Upper lobe of left lung (tissue), 6 donors: ENCODE measurements around the gene CDK6. TPM values are rescaled to one million over a fixed set of nuclear protein-coding genes. Genes with fewer than 3 reads are reported as not detected.
A peak's percentile ranks its signal among the peaks of the same experiment; 100 is the strongest.
"Not testable (repeated sequence)": the region's sequence is repeated elsewhere in the genome, so short reads cannot be mapped to it uniquely, and the experiment has no call there.

Experiments used
- ATAC-seq, 2 donors: fragments of 200-7000 bp; cut with Tn5 transposase; one replicate each; pipeline ENCODE4 v1.9.1; 2022; ENCODE audit warnings: mild to moderate bottlenecking in 2 of 2, moderate library complexity in 2 of 2; ENCODE audit not compliant: low FRiP score in 2 of 2
- DNase-seq, 2 donors: peaks; one replicate each; pipeline ENCODE4 v3.0.0-alpha.2; 2019 to 2020
- H3K27ac ChIP-seq, 4 donors: fragments of 200-600 bp; sonication (generic); one replicate each; pipeline ENCODE4 v1.5.1; 2016 to 2019
- H3K27me3 ChIP-seq, 4 donors: fragments of 200-600 bp; sonication (generic); one replicate each; pipeline ENCODE4 v1.5.1; 2017 to 2019
- H3K36me3 ChIP-seq, 4 donors: fragments of 200-600 bp; sonication (generic); one replicate each; pipeline ENCODE4 v1.5.1; 2016 to 2019
- H3K4me1 ChIP-seq, 4 donors: fragments of 200-600 bp; sonication (generic); one replicate each; pipeline ENCODE4 v1.5.1; 2018 to 2019
- H3K4me3 ChIP-seq, 4 donors: fragments of 200-600 bp; sonication (generic); one replicate each; pipeline ENCODE4 v1.5.1; 2017 to 2019; ENCODE audit warnings: mild to moderate bottlenecking in 2 of 4, moderate library complexity in 1 of 4
- H3K9me3 ChIP-seq, 4 donors: fragments of 200-600 bp; sonication (generic); one replicate each; pipeline ENCODE4 v1.5.1; 2018 to 2019
- EP300 ChIP-seq, 4 donors: sonication (generic); formaldehyde crosslinking; IDR thresholded peaks; one replicate each; pipeline ENCODE4 v1.5.1; 2017; ENCODE audit warnings: antibody characterized with exemption in 4 of 4, control low read depth in 2 of 4
- POLR2A ChIP-seq, 4 donors: fragments of 450-650 bp; IDR thresholded peaks; one replicate each; pipeline ENCODE4 v1.5.1; 2016 to 2017; ENCODE audit warnings: antibody characterized with exemption in 4 of 4, mild to moderate bottlenecking in 2 of 4
- POLR2AphosphoS5 ChIP-seq, 2 donors: sonication (generic); formaldehyde crosslinking; IDR thresholded peaks; one replicate each; pipeline ENCODE4 v1.5.1; 2017; ENCODE audit warnings: antibody characterized with exemption in 2 of 2
- WGBS, 2 donors: methylation state at CpG; one replicate each; pipeline ENCODE4 v1.1.5; 2017 to 2018; 5-methylcytosine and 5-hydroxymethylcytosine counted together
- total RNA-seq, 6 donors: library from RNA; depleted of rRNA in 4 of 6; stranded (reverse); fragments of >200 nt in 4 of 6; gene quantifications; one replicate each; pipeline versions ENCODE4 v1.1.0 to v1.2.1, GENCODE V29; 2016 to 2021
- TF ChIP-seq, protein P1 (sequence below), 6 experiments: fragments of 450-650 bp in 4 of 6; fragments of 200-600 bp in 2 of 6; sonication (generic) in 2 of 6; IDR thresholded peaks; one replicate each; pipeline ENCODE4 v1.5.1; 2016 to 2019; ENCODE audit warnings: antibody characterized with exemption in 6 of 6
- donor health status: DM: no; HTN: no; CAD: no; lungs with moderate emphysema.
- donor health status: DM: no; HTN: yes; CAD: no; lungs with severe emphysema.

Gene CDK6
- total RNA-seq, 6 donors from 2014 or later: 15.7 to 26.9 (median 19.9) TPM

DNA sequence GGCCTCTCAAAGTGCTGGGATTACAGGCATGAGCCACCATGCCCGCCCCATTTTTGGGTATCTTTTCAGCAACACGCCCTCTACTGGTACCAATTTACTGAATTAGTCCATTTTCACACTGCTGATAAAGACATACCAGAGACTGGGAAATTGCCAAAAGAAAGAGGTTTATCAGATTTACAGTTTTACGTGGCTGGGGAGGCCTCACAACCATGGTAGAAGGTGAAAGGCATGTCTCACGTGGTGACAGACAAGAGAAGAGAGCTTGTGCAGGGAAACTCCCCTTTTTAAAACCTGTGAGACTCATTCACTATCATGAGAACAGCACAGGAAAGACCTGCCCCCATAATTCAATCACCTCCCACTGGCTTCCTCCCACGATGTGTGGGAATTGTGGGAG lies 27.8 kb upstream of the CDK6 start:
- not testable (repeated sequence) for H3K27me3 ChIP-seq, H3K36me3 ChIP-seq, H3K27ac ChIP-seq, H3K9me3 ChIP-seq, H3K4me3 ChIP-seq, H3K4me1 ChIP-seq, DNase-seq, ATAC-seq
- 37 to 42% methylated on average over 5 of the region's 5 CpGs for WGBS, 2 donors
- TF ChIP-seq, protein P1, sequence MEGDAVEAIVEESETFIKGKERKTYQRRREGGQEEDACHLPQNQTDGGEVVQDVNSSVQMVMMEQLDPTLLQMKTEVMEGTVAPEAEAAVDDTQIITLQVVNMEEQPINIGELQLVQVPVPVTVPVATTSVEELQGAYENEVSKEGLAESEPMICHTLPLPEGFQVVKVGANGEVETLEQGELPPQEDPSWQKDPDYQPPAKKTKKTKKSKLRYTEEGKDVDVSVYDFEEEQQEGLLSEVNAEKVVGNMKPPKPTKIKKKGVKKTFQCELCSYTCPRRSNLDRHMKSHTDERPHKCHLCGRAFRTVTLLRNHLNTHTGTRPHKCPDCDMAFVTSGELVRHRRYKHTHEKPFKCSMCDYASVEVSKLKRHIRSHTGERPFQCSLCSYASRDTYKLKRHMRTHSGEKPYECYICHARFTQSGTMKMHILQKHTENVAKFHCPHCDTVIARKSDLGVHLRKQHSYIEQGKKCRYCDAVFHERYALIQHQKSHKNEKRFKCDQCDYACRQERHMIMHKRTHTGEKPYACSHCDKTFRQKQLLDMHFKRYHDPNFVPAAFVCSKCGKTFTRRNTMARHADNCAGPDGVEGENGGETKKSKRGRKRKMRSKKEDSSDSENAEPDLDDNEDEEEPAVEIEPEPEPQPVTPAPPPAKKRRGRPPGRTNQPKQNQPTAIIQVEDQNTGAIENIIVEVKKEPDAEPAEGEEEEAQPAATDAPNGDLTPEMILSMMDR (IDR thresholded peaks at IDR 0.05): peak in 2 of 6 experiments; percentile 9 to 17

DNA sequence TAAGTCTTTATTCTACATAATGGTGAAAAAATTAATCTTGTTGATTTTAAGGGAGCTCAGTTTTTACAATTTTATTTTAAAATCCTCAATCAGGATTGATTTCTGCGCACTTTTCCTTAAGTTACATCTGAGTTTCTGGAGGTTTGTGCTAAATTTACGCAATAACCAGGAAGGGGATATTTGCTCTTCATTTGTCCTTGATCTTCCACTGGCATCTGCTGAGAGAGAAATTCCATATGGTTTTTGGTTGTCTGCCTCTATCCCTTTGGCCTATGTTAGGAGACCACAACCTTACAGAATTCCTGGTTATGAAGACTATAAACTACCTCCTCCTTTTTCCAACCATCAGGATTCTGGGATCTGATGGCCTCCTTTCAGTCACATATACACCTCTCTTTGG lies 20.1 kb upstream of the CDK6 start:
- no peaks in the 10 kb centered on the region for H3K4me1 ChIP-seq
- WGBS, 2 donors: 93 to 98% methylated on average over 2 of the region's 2 CpGs
- no peak for DNase-seq

DNA sequence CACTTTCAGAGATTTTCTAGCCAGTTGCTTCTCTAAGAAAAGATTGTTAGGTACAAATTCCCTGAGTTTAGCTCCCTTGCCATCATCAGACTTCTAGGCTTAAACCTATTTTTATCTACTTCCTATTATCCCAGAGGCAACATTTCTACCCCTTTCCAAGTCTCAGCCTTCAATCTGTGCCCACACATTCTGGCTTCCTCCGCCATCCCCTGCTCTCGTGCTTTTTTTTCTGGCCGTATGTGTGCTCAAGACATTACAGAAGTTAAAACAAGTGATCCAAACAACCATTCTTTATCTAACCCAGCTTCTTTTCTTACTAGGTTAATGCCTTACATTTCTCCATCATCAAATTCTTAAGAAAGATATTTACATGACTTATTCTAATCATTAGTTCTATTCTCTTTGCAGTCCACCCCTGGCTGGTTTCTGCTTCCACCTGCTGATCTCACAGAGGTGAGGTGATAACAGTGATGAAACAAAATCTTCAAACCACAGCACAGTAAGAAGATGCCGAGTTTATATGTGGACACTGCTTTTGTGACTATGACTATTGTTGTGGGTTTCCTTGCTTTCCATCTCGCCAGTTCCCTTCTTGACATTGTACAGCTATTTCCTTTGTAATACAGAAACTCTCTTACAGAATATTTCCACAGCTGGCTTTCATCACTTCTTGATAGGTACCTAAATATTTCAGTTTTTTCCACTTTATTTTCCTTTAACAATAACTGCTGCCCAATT lies 18.3 kb upstream of the CDK6 start:
- H3K36me3 ChIP-seq: no peaks in the 10 kb centered on the region
- DNase-seq (no peak), ATAC-seq (no peak)
- no peaks in the 10 kb centered on the region for H3K4me1 ChIP-seq
- no peaks in the 10 kb centered on the region for H3K9me3 ChIP-seq
- WGBS, 2 donors: 61 to 65% methylated on average over 5 of the region's 5 CpGs
- no peak overlapping the region for H3K4me3 ChIP-seq
- H3K27me3 ChIP-seq: no peaks in the 10 kb centered on the region
- H3K27ac ChIP-seq: no peak overlapping the region
- no peak for TF ChIP-seq POLR2AphosphoS5 (IDR thresholded peaks at IDR 0.05)
- TF ChIP-seq, protein P1 (IDR thresholded peaks at IDR 0.05): no peak
- TF ChIP-seq POLR2A (IDR thresholded peaks at IDR 0.05): no peak
- no peak for TF ChIP-seq EP300 (IDR thresholded peaks at IDR 0.05)

More for the DNA sequence above, 20.1 kb upstream of the CDK6 start:
- no peak for ATAC-seq
- Histone ChIP-seq H3K27ac (no peak overlapping the region), H3K4me3 (no peak overlapping the region), H3K27me3 (no peaks in the 10 kb centered on the region), H3K9me3 (no peaks in the 10 kb centered on the region), H3K36me3 (no peaks in the 10 kb centered on the region)
- TF ChIP-seq, protein P1 (IDR thresholded peaks at IDR 0.05): no peak
- no peak for TF ChIP-seq POLR2AphosphoS5 (IDR thresholded peaks at IDR 0.05)
- no peak for TF ChIP-seq POLR2A (IDR thresholded peaks at IDR 0.05)
- no peak for TF ChIP-seq EP300 (IDR thresholded peaks at IDR 0.05)

DNA sequence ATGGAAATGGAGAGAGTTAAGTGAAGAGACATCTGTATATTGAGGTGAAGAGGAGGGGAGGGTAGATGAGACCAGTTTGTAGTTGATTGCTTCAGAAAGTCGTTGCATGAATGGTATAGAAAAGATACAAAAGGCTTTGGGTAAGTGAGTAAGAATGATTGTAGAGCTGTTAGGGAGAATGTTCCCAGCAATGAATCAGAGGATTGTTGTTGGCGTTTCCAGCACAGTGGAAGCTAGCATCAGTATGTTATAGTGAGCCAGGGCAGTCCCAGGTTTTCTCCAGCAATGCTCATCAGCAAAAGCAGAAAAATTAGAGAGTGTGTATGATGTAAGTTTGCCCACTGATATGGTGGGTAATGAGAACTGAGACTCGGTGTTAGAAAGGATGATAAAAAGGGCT lies 15.4 kb upstream of the CDK6 start:
- ATAC-seq: no peak

DNA sequence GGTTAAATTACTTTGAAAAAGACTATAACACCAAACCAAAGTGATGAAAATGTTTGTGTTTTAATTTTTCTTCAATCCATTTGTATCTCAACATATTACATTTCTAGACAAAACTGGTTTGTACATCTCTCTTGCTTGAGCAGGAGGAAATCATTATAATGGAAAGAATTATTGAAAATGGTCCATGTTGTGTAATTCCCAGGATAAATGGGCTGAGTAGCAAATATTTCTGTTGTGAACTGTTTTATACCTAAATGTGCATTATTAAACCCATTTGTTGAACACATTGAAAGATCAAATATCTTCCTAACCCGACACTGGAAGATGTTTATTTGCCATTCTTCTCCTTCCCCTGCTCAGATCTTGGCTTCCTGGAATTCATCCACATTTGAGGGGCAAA lies 14.1 kb upstream of the CDK6 start:
- TF ChIP-seq EP300 (IDR thresholded peaks at IDR 0.05) (no peak), POLR2AphosphoS5 (IDR thresholded peaks at IDR 0.05) (no peak), POLR2A (IDR thresholded peaks at IDR 0.05) (no peak)
- TF ChIP-seq, protein P1 (IDR thresholded peaks at IDR 0.05): no peak
- Histone ChIP-seq H3K27me3 (no peaks in the 10 kb centered on the region), H3K36me3 (no peaks in the 10 kb centered on the region), H3K4me1 (no peaks in the 10 kb centered on the region), H3K4me3 (no peak overlapping the region), H3K27ac (no peak overlapping the region), H3K9me3 (no peaks in the 10 kb centered on the region)
- DNase-seq (no peak), ATAC-seq (no peak)
- 65 to 66% methylated on average over 1 of the region's 1 CpG for WGBS, 2 donors

More for the DNA sequence above, 15.4 kb upstream of the CDK6 start:
- no peak for DNase-seq
- Histone ChIP-seq H3K4me1 (no peaks in the 10 kb centered on the region), H3K27ac (no peak overlapping the region), H3K4me3 (no peak overlapping the region), H3K27me3 (no peaks in the 10 kb centered on the region), H3K36me3 (no peaks in the 10 kb centered on the region), H3K9me3 (no peaks in the 10 kb centered on the region)
- 69 to 77% methylated on average over 3 of the region's 3 CpGs for WGBS, 2 donors
- TF ChIP-seq POLR2A (IDR thresholded peaks at IDR 0.05) (no peak), POLR2AphosphoS5 (IDR thresholded peaks at IDR 0.05) (no peak)
